ENCODE results near the gene TNS3.

GRCh38 chr7:47350425-47350824 lies 231.5 kb downstream of the TNS3 start:
- no peak for TF ChIP-seq EZH2 (IDR thresholded peaks at IDR 0.05)
- TF ChIP-seq POLR2AphosphoS5 (IDR thresholded peaks at IDR 0.05; ENCODE audit: borderline replicate concordance, low read depth, low read length): no peak
